GM12874 (cell line): ENCODE results near the gene PSMD14.
A peak's percentile ranks its signal among the peaks of the same experiment; 100 is the strongest.

ENCODE experiments used
- TF ChIP-seq, protein P1 (sequence below): IDR thresholded peaks from 2 replicates; pipeline ENCODE4 v1.5.1; 2011; ENCODE audit warnings: low read depth, mild to moderate bottlenecking, control low read depth, low read length, moderate library complexity; ENCODE audit not compliant: insufficient read depth

PSMD14 gene

DNA sequence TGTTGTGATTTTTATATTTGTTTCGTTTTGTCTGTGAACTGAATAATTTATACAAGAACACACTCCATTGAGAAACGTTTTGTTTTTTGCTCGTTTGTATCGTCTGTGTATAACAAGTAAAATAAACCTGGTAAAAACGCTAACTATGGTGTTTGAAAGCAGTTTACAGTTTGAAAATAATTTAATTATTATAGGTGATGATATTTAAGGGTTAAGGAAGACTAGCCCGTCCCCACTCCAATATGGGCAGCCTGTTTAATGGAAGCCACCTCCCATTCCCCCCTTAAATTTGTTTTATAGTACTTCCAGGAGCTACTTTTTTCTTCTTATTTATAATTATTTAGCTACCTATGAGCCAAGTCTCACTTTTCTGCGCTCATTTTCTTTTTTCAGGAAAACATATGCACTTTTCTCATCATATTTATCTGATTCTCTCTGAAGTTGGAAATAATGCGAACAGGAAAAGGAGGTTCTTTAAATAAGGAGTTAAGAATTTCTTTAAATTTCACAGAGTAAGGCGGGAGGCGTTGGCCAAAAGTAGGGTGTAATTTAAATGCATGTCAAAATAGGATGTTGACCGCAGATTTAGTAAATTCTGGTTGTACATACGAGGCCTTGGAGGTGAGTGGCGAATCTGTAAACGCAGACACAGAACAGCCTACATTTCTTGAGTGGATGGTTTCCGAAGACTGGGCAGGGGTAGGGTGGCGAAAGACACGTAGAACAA is 117.7 kb downstream of the PSMD14 start:
- TF ChIP-seq, protein P1, sequence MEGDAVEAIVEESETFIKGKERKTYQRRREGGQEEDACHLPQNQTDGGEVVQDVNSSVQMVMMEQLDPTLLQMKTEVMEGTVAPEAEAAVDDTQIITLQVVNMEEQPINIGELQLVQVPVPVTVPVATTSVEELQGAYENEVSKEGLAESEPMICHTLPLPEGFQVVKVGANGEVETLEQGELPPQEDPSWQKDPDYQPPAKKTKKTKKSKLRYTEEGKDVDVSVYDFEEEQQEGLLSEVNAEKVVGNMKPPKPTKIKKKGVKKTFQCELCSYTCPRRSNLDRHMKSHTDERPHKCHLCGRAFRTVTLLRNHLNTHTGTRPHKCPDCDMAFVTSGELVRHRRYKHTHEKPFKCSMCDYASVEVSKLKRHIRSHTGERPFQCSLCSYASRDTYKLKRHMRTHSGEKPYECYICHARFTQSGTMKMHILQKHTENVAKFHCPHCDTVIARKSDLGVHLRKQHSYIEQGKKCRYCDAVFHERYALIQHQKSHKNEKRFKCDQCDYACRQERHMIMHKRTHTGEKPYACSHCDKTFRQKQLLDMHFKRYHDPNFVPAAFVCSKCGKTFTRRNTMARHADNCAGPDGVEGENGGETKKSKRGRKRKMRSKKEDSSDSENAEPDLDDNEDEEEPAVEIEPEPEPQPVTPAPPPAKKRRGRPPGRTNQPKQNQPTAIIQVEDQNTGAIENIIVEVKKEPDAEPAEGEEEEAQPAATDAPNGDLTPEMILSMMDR = no peak

DNA sequence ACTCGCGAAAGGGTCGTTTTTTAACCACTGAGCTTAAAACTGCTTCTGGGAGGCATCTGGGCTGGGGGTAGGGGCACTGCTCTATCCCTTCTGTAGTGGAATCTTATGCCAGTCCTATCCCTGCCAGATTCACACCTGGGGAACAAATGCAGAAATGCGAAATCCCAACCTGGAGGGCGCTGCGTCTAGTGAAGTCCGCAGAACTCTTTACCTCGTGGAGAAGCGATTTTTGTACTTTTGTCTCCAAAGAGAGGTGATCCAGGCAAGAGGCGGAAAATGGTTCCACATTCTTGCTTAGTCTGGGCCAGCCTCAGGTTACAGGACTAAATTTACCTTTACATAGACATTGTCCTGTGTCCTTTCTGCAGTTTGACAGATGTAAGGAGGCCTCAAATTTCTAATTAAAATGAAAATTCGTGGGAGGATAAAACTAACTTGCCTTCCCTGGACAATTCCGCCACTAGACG is 118.3 kb downstream of the PSMD14 start:
- TF ChIP-seq, protein P1 = peak; percentile 0; the same call in 1 of the 2 replicates

DNA sequence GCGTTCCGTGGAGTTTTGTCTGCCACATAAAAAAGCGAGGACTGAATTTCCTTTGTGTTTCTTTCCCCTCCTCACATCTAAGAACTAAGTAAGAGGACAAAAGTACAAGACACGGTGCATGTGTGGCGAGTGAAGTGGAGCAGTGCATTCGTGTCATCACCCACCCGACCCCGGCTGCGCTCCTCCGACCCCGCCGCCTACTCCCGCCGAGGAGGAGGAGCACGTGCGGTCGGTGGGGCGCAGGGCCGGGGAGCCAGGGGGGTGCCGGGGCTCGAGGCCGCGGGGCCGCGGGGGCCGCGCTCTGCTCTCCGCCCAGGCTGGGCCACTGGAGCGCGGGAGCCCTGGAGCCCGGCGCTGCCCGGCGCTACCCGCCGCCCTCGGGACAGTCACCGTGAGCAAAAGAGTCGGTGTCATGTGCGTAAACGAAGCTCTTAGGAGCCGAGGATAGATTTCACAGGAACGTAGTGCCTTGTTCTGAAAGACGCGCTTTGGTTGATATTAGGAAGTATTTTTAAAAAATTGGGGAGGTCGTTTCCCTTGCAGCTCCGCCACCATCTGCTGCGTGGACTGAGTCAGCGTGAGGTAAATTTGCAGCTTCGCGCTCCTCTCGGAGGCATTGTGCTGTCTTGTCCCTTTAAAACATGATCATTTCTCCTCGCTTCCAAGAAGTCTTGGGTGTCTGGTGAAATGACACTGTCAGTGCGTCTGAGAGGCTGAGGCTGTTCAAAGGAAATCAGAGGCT is 118.9 kb downstream of the PSMD14 start:
- TF ChIP-seq, protein P1 = no peak

DNA sequence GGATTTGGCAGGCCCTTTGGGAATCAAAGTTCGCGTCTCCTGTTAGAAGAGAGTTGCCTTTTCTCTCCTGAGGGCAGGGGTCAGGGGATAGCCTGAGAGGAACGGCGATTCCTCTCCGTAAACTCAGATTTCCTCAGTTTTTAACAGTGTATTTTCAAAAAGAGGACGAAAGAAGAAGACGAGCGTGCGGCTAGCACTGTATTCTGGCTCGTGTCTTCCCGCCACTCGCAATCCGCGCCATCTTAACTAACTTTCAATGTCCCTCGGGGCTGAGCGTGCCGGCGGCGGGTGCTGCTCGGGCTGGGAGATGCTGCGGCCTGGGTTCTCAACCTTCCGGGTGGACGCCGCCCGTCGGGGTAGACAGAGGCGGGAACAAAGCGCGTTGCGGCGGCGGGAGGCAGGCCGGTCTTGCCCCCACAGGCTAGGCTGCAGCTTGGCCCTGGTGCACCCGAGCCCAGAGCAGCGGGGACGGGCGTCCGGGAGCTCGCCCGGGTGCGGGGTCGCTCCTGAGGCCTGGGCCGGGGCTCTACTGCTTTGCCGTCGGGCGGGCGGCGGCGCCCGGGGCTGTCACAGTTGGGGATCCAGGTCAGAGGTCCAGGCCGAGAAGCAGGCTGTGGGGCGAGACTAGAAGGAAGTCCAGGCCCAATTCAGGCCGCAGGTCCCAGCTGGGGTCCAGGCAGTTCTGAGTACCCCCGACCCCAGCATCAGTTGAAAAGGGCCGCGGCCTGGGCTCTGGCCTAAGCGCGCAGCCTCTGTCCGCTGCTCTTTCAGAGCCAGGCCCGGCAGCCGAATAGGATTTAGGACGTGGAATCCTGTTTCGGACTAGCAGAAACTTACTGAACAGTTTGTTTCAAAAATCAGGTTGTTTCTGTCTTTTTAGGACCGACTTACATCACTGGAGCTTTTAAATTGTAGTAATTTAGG is 119.7 kb downstream of the PSMD14 start:
- TF ChIP-seq, protein P1 = no peak

DNA sequence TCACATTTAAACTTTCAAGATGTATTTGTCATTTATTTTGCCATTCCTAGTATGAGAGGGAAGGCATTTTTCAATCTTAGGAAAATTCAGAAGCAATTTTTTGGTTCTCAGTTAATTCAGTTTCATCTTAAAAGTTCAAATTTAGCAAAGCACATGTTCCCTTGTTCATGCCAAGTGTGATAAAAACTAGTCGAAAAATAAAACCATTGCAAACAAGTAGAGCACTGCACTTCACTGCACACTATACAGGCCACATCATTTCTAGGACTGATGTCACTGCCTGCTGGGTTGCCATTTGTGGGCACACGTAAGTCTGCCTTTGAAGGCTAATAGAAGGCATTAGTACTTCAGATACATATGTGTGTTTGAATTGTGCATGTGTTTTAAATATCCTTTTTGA is 122.2 kb downstream of the PSMD14 start:
- TF ChIP-seq, protein P1 = no peak

DNA sequence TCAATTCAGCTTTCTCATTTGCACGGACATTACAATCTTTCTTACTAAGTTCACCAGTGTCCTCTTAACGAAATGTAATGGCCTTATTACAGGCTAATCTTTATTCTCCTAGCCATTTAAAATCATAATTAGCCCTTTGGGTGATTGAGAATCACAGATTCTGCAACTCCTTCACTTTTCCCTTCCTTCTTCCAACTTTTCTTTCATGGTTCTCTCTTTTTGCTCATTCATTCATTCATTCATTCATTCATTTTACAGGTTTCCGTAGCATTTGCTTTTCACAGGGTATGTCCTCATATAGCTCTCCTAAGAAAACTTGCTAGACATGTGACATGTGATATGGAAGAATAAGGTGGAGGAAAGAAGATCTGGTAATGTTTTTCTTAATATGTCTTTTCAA is 123.9 kb downstream of the PSMD14 start:
- TF ChIP-seq, protein P1 = no peak

DNA sequence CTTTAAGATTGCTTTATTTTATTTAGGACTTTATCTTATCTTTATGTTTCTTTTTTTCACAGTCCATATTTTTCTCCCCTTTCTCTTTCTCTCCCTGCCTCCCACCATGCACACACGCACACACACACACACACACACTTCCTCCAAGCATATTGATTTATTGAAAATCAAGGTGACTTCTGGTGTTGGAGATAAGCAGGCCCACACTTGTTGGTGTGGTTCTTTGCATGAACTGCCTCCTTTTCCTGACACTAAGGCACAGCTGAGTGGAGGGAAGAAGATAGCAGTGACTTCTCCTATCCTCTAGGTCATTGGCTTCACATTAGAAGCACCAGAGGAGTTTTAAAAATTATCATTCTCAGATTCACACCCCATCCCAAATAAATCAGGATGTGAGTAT is 125.9 kb downstream of the PSMD14 start:
- TF ChIP-seq, protein P1 = no peak
